HG03095 (cell line): ENCODE data around the gene PRDM16.

Experiments used
- ATAC-seq: cut with Tn5 transposase; IDR thresholded peaks from one replicate; pipeline ENCODE4 v1.9.1; 2021; ENCODE audit warnings: moderate library complexity; ENCODE audit not compliant: unreplicated experiment

The PRDM16 gene

GRCh38 chr1:3032371-3033039 is 36.5 kb upstream of the PRDM16 start:
- no peak for ATAC-seq

GRCh38 chr1:3033040-3033789 is 35.8 kb upstream of the PRDM16 start:
- no peak for ATAC-seq

- ATAC-seq, result no peak
Measured at GRCh38 chr1:3033790-3034090, 35.3 kb upstream of the PRDM16 start.

DNA sequence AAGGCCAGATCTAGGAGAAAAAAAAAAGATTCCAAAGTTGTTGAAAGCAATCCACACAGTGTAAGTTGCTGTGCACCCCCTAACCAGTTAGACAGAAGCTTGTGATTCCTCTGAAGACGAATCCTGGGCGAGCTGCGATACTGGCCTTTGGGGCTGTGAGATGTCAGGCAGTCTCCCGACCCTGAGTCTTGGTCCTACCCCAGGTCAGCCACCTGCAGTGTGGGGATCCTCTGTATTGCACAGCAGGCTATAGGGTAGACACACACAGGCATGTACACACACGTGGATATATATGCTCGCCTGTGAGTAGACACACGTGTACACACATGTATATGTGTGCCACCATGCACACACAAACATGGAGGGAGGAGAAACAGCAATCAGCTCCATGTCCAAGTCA is 34.8 kb upstream of the PRDM16 start:
- no peak for ATAC-seq

GRCh38 chr1:3034728-3035562 is 34.1 kb upstream of the PRDM16 start:
- ATAC-seq, result no peak

GRCh38 chr1:3035563-3036446 is 33.2 kb upstream of the PRDM16 start:
- no peak for ATAC-seq

DNA sequence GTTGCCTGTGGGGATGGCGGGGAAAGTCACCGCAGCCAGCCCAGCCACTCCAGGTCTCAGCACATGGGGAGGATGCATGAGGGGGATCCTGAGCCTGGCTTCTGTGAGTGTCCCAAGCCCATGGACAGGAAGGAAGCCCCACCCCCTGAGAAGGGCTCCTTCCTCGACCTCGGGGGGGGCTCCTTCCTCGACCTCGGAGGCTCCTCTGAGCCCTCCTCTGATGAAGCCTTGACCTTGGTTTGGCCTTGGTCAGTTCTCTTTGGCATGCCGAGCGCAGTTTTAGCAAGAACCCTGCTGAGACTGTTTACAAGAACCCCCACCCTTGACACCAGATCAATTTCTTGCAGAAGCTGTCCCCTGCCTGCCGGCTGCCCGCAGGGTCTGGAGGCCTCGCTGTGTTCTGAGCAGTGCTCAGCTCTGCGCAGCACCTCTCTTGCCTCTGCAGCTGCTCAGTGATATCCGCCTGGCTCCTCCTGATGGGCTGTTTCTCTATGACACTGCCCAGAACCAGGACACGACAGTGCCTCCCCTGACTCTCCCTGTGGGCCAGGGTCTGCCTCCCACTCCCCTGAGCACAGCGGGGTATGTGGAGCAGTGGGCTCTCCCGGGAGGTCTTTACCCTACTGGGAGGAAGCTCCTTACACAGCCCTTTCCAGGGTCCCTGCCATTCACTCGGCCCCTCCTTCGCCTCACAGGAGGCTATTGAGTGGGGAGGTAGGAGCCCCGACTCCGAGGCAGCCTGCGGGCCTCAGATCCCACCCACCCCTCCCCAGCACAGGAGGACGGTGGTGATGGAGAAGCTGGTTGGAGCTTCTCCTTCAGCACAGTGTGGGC is 32.3 kb upstream of the PRDM16 start:
- no peak for ATAC-seq

GRCh38 chr1:3037281-3038040 is 31.5 kb upstream of the PRDM16 start:
- ATAC-seq, result no peak

DNA sequence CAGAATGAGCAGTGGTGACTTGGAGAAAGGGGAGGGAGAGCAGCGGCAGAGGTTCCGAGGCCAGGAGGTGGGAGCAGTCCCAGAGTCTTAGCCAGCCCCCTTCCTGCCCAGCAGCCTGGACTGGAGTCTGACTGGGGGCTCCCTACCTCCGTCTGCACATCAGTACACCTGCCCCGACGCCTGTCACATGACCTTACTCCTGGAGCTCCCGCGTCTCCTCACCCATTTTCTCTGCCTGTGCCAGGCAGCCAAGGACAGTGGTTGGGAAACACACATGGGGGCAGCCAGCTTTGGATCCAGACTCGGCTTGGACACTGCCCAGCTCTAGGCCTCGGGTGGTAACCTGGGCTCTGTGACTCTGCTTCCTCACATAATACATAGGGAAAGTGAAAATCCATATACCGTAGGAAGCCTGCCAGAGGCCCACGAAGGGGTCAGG is 30.9 kb upstream of the PRDM16 start:
- no peak for ATAC-seq

DNA sequence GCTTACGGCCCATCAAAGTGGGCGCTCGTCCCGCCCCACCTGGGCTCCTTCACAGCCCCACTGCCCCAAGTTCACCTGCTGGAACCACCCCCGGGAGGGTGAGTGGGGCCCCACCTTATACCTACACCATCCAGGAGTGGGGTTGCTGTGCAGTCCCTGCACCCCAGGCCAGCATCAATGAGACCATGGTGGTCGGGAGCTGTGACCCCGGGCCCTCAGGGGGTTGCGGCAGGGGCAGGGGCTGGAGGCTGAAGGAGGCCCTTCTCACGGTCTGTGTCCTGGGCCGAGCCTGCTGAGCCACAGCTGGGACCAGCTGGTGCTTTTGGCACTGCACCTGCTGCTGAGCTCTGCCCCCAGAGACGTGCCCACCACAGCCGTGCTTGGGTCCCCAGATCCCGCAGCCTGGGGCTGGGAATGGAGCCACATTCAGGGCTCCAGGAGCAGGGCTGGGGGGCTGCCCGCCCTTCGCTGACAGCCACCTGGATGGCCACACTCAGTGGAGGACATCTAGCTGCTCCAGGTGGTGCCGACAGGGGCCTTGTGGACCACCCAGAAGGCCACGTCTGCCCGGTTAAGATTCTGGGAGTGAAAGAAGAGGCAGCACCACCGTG is 30.3 kb upstream of the PRDM16 start:
- no peak for ATAC-seq

- ATAC-seq, result no peak
Measured at GRCh38 chr1:3040004-3040403, 29.0 kb upstream of the PRDM16 start.

- no peak for ATAC-seq
Measured at GRCh38 chr1:3042481-3042880, 26.5 kb upstream of the PRDM16 start.

GRCh38 chr1:3049164-3049563 is 19.8 kb upstream of the PRDM16 start:
- ATAC-seq, result no peak

- no peak for ATAC-seq
Measured at GRCh38 chr1:3049905-3050304, 19.1 kb upstream of the PRDM16 start.

DNA sequence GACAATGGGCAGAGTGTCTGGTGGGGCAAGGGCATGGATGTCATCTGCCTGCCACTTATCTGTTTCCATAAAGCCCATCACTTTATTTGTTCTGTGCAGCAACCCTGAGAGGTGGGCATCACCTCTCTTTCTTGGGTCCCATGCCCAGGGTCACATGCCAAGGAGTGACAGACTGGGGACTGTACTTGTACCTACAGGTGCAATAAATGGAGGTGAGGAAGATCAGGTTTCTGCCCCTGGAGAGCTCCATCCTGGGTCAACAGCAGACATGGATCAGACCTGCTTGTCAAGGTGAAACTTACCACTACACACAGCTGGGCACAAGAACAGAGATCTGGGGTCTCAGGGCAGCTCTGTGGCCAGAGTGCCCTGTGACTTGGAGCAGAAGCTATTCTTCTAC is 18.4 kb upstream of the PRDM16 start:
- no peak for ATAC-seq

- no peak for ATAC-seq
Measured at GRCh38 chr1:3051270-3052268, 17.4 kb upstream of the PRDM16 start.

GRCh38 chr1:3052501-3052900 is 16.5 kb upstream of the PRDM16 start:
- no peak for ATAC-seq
